K562 (cell line): Measurements from ENCODE around the gene SCRN2. TPM values are rescaled to one million over a fixed set of nuclear protein-coding genes. Genes with fewer than 3 reads are reported as not detected.

Source experiments
- GTF2F1 ChIP-seq: IDR thresholded peaks from 2 replicates; pipeline ENCODE4 v1.6.1; 2011; ENCODE audit warnings: low read depth, low read length, improper control_type of control experiment
- SRSF7 ChIP-seq: fragments of 200-400 bp; formaldehyde crosslinking; optimal IDR thresholded peaks from 2 replicates; pipeline ENCODE3; 2017; ENCODE audit warnings: mild to moderate bottlenecking, low read depth, low read length
- polyA plus RNA-seq, 8 experiments: library from polyadenylated mRNA; depleted of rRNA in 4 of 8; stranded (reverse) in 5 of 8; unstranded in 3 of 8; fragments of >200 nt; fragmentation: Nextera tagmentation in 2 of 8; fragmentation: Illumina TruSeq in 1 of 8; extraction: Ambion mirVana in 2 of 8; extraction: Trizol in 1 of 8; gene quantifications; 2 replicates each; pipeline versions ENCODE4 v1.2.1 to v1.2.3, GENCODE V29; 2011 to 2014; ENCODE audit warnings: inconsistent platforms in 1 of 8, missing spikeins in 1 of 8
- total RNA-seq, 7 experiments: library from RNA; depleted of rRNA in 6 of 7; stranded (reverse); fragments of >200 nt in 6 of 7; fragmentation: Illumina TruSeq in 2 of 7; extraction: Trizol in 2 of 7; gene quantifications; 2 replicates each; pipeline versions ENCODE4 v1.2.1 to v1.2.3, GENCODE V29; 2011 to 2021; ENCODE audit warnings: low replicate concordance in 1 of 7
- TF ChIP-seq, protein P1 (sequence below), 2 experiments: fragments of 450-650 bp; formaldehyde crosslinking in 1 of 2; IDR thresholded peaks; 2 replicates each; pipeline versions ENCODE4 v1.4.0 to v1.6.1; 2014 to 2020; ENCODE audit warnings: mild to moderate bottlenecking in 2 of 2, borderline replicate concordance in 1 of 2, low read depth in 1 of 2

The SCRN2 gene
- total and polyA plus RNA-seq, 9 of the 15 experiments (the other 6 are each of a cell fraction or from before 2014, with no cell fraction given): 0.25 to 32.9 (median 13.6) TPM

DNA sequence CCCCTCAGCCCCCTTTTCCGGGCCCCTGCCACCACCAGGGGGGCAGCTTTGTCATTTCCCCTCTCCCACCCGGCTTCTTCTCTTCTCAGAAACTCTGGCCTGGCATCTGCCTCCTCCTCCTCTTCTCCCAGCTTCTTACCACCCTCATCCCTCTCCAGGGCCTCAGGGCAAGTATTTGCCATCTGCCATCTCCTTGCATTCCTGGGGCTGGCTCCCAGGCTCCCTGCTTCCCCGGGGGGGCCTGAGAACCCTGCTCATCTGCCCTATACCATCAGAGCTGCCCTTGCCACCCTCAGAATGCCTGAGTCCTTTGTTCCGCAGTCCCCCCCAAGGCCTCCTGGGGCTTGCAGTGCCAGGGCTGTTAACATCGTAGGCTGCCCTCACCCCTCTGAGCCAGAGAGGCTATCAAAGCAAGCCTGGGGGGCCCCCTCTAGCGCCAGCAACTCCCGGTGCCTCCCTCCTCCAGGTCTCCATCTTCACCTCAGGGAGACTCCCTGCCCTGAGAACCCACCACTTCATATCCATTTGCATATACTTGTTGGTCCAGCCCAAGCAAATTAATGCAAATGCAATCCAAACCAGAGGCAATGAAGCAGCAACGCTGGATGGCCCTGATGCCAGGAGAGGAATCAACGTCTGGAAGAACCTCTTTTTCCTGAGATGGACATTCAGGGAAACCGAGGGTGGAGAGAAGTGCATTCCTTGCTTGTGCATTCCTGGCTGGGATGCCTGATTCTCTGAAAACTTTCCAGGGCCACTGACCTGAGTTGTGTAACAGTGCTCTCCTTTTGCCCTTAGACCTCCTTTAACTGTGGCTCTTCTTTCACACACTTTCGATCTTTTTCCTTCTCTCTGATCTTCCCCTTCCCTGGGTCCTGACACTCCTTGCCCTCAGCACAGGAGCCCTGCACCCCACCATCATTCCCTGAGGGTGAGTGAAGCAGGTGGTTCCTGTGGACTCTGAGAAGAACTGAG lies 34.2 kb upstream of the SCRN2 start (continued):
- TF ChIP-seq, protein P1, sequence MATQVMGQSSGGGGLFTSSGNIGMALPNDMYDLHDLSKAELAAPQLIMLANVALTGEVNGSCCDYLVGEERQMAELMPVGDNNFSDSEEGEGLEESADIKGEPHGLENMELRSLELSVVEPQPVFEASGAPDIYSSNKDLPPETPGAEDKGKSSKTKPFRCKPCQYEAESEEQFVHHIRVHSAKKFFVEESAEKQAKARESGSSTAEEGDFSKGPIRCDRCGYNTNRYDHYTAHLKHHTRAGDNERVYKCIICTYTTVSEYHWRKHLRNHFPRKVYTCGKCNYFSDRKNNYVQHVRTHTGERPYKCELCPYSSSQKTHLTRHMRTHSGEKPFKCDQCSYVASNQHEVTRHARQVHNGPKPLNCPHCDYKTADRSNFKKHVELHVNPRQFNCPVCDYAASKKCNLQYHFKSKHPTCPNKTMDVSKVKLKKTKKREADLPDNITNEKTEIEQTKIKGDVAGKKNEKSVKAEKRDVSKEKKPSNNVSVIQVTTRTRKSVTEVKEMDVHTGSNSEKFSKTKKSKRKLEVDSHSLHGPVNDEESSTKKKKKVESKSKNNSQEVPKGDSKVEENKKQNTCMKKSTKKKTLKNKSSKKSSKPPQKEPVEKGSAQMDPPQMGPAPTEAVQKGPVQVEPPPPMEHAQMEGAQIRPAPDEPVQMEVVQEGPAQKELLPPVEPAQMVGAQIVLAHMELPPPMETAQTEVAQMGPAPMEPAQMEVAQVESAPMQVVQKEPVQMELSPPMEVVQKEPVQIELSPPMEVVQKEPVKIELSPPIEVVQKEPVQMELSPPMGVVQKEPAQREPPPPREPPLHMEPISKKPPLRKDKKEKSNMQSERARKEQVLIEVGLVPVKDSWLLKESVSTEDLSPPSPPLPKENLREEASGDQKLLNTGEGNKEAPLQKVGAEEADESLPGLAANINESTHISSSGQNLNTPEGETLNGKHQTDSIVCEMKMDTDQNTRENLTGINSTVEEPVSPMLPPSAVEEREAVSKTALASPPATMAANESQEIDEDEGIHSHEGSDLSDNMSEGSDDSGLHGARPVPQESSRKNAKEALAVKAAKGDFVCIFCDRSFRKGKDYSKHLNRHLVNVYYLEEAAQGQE (IDR thresholded peaks at IDR 0.05; ENCODE audit: borderline replicate concordance): no peak
- TF ChIP-seq, protein P1 (CRISPR knock-in tag; IDR thresholded peaks at IDR 0.05; ENCODE audit: low read depth): no peak
- TF ChIP-seq SRSF7 (no peak), GTF2F1 (no peak)
- TF ChIP-seq, all 486 proteins: peak for 0
